Erythroblast (primary cell): ENCODE results near the gene FLT3.

ENCODE experiments used
- GATA1 ChIP-seq: IDR thresholded peaks from 2 replicates; pipeline ENCODE4 v1.6.1; 2011; ENCODE audit warnings: low read depth, mild to moderate bottlenecking, control low read depth, low read length, moderate library complexity
- POLR2A ChIP-seq: IDR thresholded peaks from 2 replicates; pipeline ENCODE4 v1.6.1; 2011; ENCODE audit warnings: mild to moderate bottlenecking, low read length

DNA sequence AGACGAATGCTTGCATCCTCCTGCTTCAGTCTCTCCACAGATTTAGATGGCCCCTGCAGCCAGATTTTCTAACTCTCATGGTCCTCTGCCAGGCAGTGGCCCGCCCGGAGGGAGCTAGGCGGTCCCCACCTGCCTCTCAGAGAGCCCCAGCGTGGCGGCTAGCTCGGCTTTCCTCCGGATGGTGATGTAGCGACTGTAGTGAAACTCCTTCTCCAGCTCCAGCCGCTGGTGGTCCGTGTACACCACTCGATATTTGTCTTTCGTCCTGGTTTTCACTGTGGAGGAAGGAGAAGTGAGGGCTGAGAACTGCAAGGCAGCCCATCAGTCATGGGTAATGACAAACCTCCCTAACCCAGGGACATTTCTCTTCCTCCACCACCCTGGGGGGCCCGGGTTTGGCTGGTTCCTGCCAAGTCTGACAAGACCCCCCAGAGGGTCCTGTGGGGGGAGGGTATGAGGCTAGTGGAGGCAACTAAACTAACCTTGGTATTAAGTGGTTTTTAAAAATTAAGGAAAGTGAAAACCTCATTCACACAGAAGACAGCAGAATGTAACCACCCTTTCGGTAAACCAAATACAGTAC, 135.5 kb downstream of the FLT3 start:
- no peak for TF ChIP-seq POLR2A
- no peak for TF ChIP-seq GATA1
